Activated T-helper 1 cell treated with anti-CD3 and anti-CD28 coated beads, Interleukin-12 subunit alpha, Interleukin-12 subunit beta, Interleukin-2, Interleukin-4 antibody, amounts not matched to agents 30 ng/mL and 10 ng/mL and 1 ng/mL, durations not matched to agents 14 hours and 24 hours and 36 hours (primary cell): ENCODE measurements around the gene STEAP4. TPM values are rescaled to one million over a fixed set of nuclear protein-coding genes. Genes with fewer than 3 reads are reported as not detected.
A peak's percentile ranks its signal among the peaks of the same experiment; 100 is the strongest.

ENCODE experiments used
- DNase-seq: peaks from one replicate; pipeline ENCODE4 v3.0.0; 2021; ENCODE audit warnings: low spot score
- H3K27ac Mint-ChIP-seq: one replicate; pipeline ENCODE4 v1.8.0; 2021; ENCODE audit warnings: mild to moderate bottlenecking, mixed read lengths
- H3K27me3 Mint-ChIP-seq: one replicate; pipeline ENCODE4 v1.8.0; 2022; ENCODE audit warnings: mild to moderate bottlenecking, moderate library complexity, mixed read lengths; ENCODE audit not compliant: insufficient read depth
- H3K36me3 Mint-ChIP-seq: one replicate; pipeline ENCODE4 v1.8.0; 2021; ENCODE audit warnings: low read depth, mixed read lengths
- H3K4me1 Mint-ChIP-seq: one replicate; pipeline ENCODE4 v1.8.0; 2021; ENCODE audit warnings: low read depth, mixed read lengths
- H3K4me3 Mint-ChIP-seq: one replicate; pipeline ENCODE4 v1.8.0; 2021; ENCODE audit warnings: mild to moderate bottlenecking, moderate library complexity, mixed read lengths
- H3K9me3 Mint-ChIP-seq: one replicate; pipeline ENCODE4 v1.8.0; 2021; ENCODE audit warnings: mixed read lengths
- intact Hi-C: fragments of 100-400 bp; cut with micrococcal nuclease; formaldehyde crosslinking; loops from one replicate; pipeline ENCODE4 v1.15.1; 2024
- total RNA-seq: library from RNA; stranded (reverse); gene quantifications from 2 replicates; pipeline ENCODE4 v1.2.3, GENCODE V29; 2022

Gene STEAP4
- 0.99 and 1.1 TPM in 2 replicates for total RNA-seq

DNA sequence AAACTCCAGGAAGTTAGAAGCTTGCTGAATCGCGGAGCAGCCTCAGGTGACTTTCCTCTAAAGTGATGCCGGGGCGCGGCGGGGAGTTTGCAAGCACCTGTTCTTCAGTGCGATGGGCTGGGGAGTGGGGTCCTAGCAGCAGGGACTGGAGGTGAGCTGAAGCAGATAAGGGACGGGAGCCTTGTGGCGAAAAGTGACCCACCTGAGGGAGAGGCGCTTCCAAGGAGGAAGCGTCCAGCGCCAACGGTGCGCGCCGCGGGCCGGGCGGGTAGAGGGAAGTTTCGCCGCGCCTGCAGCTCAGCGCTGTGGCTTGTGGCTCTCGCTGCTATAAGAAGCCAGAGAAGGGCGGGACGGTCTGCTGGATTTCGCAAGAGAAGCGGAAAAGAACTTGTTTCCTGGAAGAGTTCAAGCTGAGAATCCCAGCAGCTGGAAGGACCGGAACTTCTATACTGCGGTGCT is at the start of gene STEAP4:
Gene STEAP4, minus strand, starts transcription at position 305 of the 459 bp plus-strand sequence. CDS start 22,625 bp downstream, outside the sequence.
- peaks cover 20% of the 10 kb centered on the region for H3K27me3 Mint-ChIP-seq
- no peak within 1 kb of the TSS for H3K27ac Mint-ChIP-seq
- H3K4me3 Mint-ChIP-seq = peak within 1 kb of the TSS; percentile 54
- H3K9me3 Mint-ChIP-seq = no peaks in the 10 kb centered on the region
- intact Hi-C loops = no loop called here
- H3K4me1 Mint-ChIP-seq = peaks cover 7% of the 10 kb centered on the region
- DNase-seq = no peak
- H3K36me3 Mint-ChIP-seq = no peaks in the 10 kb centered on the region

DNA sequence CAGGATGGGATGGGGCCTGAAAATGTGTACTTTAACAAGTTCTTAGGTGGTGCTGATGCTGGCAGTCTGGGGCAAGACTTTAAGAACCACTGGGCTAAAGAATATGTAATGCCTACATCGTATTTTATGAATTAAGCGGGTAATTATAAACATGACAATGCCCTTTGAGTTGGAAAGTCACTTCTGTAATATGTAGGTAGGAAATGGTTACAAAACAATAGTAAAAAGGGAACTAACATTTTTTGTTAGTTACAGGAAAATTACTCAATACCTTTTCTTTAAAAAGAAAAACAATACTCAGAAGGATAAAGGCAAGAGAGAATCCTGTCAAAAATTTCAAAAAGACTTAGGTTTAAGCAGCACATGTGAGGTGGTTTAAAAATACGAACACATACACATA is 48.3 kb upstream of the STEAP4 start:
- H3K4me3 Mint-ChIP-seq = no peak overlapping the region
- no peaks in the 10 kb centered on the region for H3K4me1 Mint-ChIP-seq
- peaks cover 3% of the 10 kb centered on the region for H3K27me3 Mint-ChIP-seq
- intact Hi-C loops = loop anchor here (1.0 kb wide), 2 partner anchors 33 to 136 kb away; no protein-coding TSS in a partner anchor
- no peaks in the 10 kb centered on the region for H3K9me3 Mint-ChIP-seq
- H3K36me3 Mint-ChIP-seq = no peaks in the 10 kb centered on the region
- DNase-seq = no peak
- H3K27ac Mint-ChIP-seq = no peak overlapping the region

DNA sequence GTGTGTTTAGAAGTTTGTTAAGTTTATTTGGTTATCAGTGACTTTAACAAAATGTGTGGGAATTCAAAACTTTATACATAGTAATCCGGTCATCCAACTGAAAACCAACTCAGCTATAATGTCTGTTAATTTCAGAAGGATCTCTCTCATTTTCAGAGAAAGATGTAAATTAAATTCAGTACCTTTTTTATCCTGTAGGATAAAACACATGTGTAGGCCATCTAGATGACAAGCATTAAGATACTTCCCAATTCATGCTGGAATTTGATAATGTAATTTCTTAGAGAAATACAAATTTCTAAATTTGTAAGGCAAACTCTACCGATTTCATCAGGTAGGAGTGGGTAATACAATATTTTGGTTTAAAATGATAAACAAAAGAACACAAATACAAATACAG is 43.4 kb upstream of the STEAP4 start:
- H3K4me1 Mint-ChIP-seq = peaks cover 11% of the 10 kb centered on the region

DNA sequence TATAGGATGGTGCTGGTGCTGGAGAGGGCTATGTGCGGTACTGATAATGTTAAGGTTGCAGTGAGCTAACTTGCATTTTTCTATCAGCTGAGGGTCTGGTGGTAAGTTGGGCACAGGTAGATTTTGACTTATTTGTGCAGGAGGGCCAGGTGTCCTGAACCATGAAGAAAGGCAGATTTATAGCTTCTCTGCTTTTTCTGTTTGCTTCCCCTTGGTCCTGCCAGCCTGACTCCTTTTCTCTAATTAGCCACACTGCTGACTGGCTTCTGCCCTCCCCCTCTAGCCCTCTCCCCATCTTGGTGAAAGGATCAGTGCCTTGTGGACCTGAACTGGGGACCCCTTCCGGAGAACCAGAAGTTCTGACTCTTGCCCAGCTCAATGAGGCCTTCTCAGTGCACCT is 40.8 kb upstream of the STEAP4 start:
- H3K27me3 Mint-ChIP-seq = peaks cover 10% of the 10 kb centered on the region
- intact Hi-C loops = no loop called here
- no peaks in the 10 kb centered on the region for H3K9me3 Mint-ChIP-seq
- no peaks in the 10 kb centered on the region for H3K36me3 Mint-ChIP-seq
- no peak overlapping the region for H3K27ac Mint-ChIP-seq
- H3K4me3 Mint-ChIP-seq = no peak overlapping the region
- DNase-seq = no peak
- H3K4me1 Mint-ChIP-seq = peaks cover 11% of the 10 kb centered on the region

More for the DNA sequence above, 43.4 kb upstream of the STEAP4 start:
- Mint-ChIP-seq H3K27ac (no peak overlapping the region), H3K36me3 (no peaks in the 10 kb centered on the region), H3K9me3 (no peaks in the 10 kb centered on the region), H3K4me3 (no peak overlapping the region), H3K27me3 (peaks cover 10% of the 10 kb centered on the region)
- intact Hi-C loops = no loop called here
- no peak for DNase-seq

- Mint-ChIP-seq H3K4me1 (peaks cover 11% of the 10 kb centered on the region), H3K27me3 (peaks cover 10% of the 10 kb centered on the region), H3K27ac (no peak overlapping the region), H3K9me3 (no peaks in the 10 kb centered on the region), H3K36me3 (no peaks in the 10 kb centered on the region), H3K4me3 (no peak overlapping the region)
- DNase-seq = no peak
- intact Hi-C loops = no loop called here
These were observed 40.4 kb upstream of the STEAP4 start for GRCh38 chr7:88347090-88347489.

GRCh38 chr7:88346357-88346756 is 39.7 kb upstream of the STEAP4 start:
- H3K36me3 Mint-ChIP-seq = no peaks in the 10 kb centered on the region
- intact Hi-C loops = no loop called here
- H3K9me3 Mint-ChIP-seq = no peaks in the 10 kb centered on the region
- peaks cover 10% of the 10 kb centered on the region for H3K27me3 Mint-ChIP-seq
- no peak overlapping the region for H3K4me3 Mint-ChIP-seq
- no peak overlapping the region for H3K27ac Mint-ChIP-seq
- no peak for DNase-seq
- peaks cover 11% of the 10 kb centered on the region for H3K4me1 Mint-ChIP-seq

GRCh38 chr7:88344956-88345832 is 38.5 kb upstream of the STEAP4 start:
- intact Hi-C loops = loop anchor here (2.0 kb wide), 1 partner anchor 56 kb away; no protein-coding TSS in a partner anchor
- Mint-ChIP-seq H3K27me3 (peaks cover 8% of the 10 kb centered on the region), H3K4me1 (peaks cover 11% of the 10 kb centered on the region)

DNA sequence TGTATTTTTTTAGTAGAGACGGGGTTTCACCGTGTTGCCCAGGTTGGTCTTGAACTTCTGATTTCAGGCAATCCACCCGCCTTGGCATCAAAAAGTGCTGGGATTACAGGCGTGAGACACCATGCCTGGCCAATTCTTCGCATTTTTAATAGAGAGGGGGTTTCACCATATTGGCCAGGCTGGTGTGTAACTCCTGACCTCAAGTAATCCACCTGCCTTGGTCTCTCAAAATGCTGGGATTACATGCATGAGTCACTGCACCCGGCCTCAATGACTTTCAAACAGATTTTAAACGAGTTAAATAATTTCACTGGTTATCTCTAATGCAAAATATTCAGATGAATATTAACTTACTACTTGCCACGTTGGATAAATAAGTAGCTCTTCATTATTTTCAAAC is 37.6 kb upstream of the STEAP4 start:
- H3K9me3 Mint-ChIP-seq = no peaks in the 10 kb centered on the region
- intact Hi-C loops = loop anchor here (2.0 kb wide), 1 partner anchor 57 kb away; no protein-coding TSS in a partner anchor
- DNase-seq = no peak
- H3K27ac Mint-ChIP-seq = no peak overlapping the region
- H3K4me3 Mint-ChIP-seq = no peak overlapping the region
- peaks cover 4% of the 10 kb centered on the region for H3K27me3 Mint-ChIP-seq
- H3K4me1 Mint-ChIP-seq = peaks cover 11% of the 10 kb centered on the region
- no peaks in the 10 kb centered on the region for H3K36me3 Mint-ChIP-seq

More at GRCh38 chr7:88344956-88345832, 38.5 kb upstream of the STEAP4 start:
- H3K27ac Mint-ChIP-seq = no peak overlapping the region
- H3K4me3 Mint-ChIP-seq = no peak overlapping the region
- H3K9me3 Mint-ChIP-seq = no peaks in the 10 kb centered on the region
- no peak for DNase-seq
- no peaks in the 10 kb centered on the region for H3K36me3 Mint-ChIP-seq

- Mint-ChIP-seq H3K4me3 (no peak overlapping the region), H3K36me3 (no peaks in the 10 kb centered on the region), H3K9me3 (no peaks in the 10 kb centered on the region), H3K27ac (no peak overlapping the region), H3K27me3 (peaks cover 3% of the 10 kb centered on the region), H3K4me1 (no peaks in the 10 kb centered on the region)
- DNase-seq = no peak
- intact Hi-C loops = no loop called here
These were observed 32.7 kb upstream of the STEAP4 start for GRCh38 chr7:88339195-88339922.

DNA sequence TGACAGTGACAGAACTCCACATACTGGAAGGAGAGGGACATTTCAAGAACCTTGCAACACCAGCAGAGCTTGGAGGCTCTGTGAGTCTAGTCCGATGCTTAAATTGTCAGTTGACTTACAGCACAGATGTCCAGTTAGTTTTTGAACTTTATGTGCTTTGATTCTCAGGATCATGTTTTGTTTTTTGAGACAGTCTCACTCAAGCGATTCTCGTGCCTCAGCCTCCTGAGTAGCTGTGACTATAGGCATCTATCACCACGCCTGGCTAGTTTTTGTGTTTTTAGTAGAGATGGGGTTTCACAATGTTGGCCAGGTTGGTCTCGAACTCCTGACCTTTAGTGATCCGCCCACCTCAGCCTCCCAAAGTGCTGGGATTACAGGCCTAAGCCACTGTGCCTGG is 31.8 kb upstream of the STEAP4 start:
- no peak for DNase-seq
- no peak overlapping the region for H3K27ac Mint-ChIP-seq
- intact Hi-C loops = no loop called here
- no peak overlapping the region for H3K4me3 Mint-ChIP-seq
- H3K36me3 Mint-ChIP-seq = no peaks in the 10 kb centered on the region
- no peaks in the 10 kb centered on the region for H3K4me1 Mint-ChIP-seq
- no peaks in the 10 kb centered on the region for H3K9me3 Mint-ChIP-seq
- H3K27me3 Mint-ChIP-seq = peaks cover 3% of the 10 kb centered on the region

DNA sequence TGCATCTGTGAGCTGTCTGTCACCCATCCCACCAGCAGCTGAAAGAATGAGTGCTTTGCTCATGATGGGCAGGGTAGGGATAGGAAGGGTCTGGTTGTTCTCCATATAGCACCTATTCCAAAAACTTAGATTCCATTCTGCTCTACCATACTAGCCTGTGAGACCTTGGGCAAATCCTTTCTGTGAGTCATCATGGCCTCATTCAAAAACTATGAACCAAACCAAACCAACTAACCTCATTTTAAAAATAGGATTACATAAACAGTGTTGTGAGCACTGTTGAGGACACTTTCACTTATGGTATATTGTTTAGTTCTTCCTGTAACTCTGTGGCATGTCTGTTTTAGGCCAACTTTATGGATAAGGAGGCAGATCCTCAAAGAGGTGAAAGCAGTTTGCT is 30.9 kb upstream of the STEAP4 start:
- Mint-ChIP-seq H3K9me3 (no peaks in the 10 kb centered on the region), H3K27ac (no peak overlapping the region), H3K27me3 (peaks cover 3% of the 10 kb centered on the region), H3K4me1 (no peaks in the 10 kb centered on the region), H3K4me3 (no peak overlapping the region), H3K36me3 (no peaks in the 10 kb centered on the region)
- intact Hi-C loops = no loop called here
- DNase-seq = no peak

GRCh38 chr7:88331322-88331721 is 24.6 kb upstream of the STEAP4 start:
- DNase-seq = no peak
- no peaks in the 10 kb centered on the region for H3K36me3 Mint-ChIP-seq
- H3K27me3 Mint-ChIP-seq = peaks cover 3% of the 10 kb centered on the region
- no peaks in the 10 kb centered on the region for H3K4me1 Mint-ChIP-seq
- H3K4me3 Mint-ChIP-seq = no peak overlapping the region
- intact Hi-C loops = no loop called here
- H3K27ac Mint-ChIP-seq = no peak overlapping the region
- H3K9me3 Mint-ChIP-seq = no peaks in the 10 kb centered on the region
